Measurements from ENCODE around the gene CEP83.

DNA sequence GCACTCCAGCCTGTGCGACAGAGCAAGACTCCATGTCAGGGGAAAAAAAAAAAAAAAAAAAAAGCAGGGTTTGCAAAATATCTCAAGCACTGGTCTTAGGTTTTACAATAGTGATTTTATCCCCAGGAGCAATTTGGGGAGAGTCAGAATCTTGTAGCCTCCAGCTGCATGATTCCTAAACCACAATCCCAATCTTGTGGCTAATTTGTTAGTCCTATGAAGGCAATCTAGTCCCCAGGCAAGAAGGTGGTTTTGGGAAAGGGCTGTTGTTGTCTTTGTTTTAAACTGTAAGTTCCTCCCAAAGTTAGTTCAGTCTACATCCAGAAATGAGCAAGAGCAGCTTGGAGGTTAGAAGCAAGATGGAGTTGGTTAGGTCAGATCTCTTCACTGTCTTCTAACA lies 175.6 kb downstream of the CEP83 start:
- TF ChIP-seq EZH2 (IDR thresholded peaks at IDR 0.05; ENCODE audit: insufficient read depth, poor library complexity, severe bottlenecking) (no peak), EZH2phosphoT487 (IDR thresholded peaks at IDR 0.05; ENCODE audit: insufficient read depth, low read depth) (no peak)
